Measurements from ENCODE around the gene ZNF467. TPM values are rescaled to one million over a fixed set of nuclear protein-coding genes. Genes with fewer than 3 reads are reported as not detected.

The ZNF467 gene
- total and polyA plus RNA-seq, 8 donors = 6.3 to 18.6 (median 8.8) TPM

- no peaks in the 10 kb centered on the region for H3K4me1 ChIP-seq
- no peak overlapping the region for H3K4me3 ChIP-seq
- intact Hi-C loops (cut with DNase I) = no loop called here
- ATAC-seq = peak in 1 of 4 donors; percentile 13
- H3K9me3 ChIP-seq = no peaks in the 10 kb centered on the region
- TF ChIP-seq CTCF (IDR thresholded peaks at IDR 0.05) = no peak
- FAIRE-seq = no peak
- peak in 3 of 6 donors; percentile 27 to 75 (median 36) for DNase-seq
- no peaks in the 10 kb centered on the region for H3K36me3 ChIP-seq
- H3K27me3 ChIP-seq = no peaks in the 10 kb centered on the region
- H3K27ac ChIP-seq = no peak overlapping the region
- WGBS, 2 donors = 60 to 69% methylated on average over 13 of the region's 13 CpGs
These were observed 3.5 kb upstream of the ZNF467 start for GRCh38 chr7:149776848-149777407.

- Histone ChIP-seq H3K4me3 (no peak overlapping the region), H3K27me3 (no peaks in the 10 kb centered on the region), H3K27ac (no peak overlapping the region), H3K4me1 (no peaks in the 10 kb centered on the region), H3K9me3 (no peaks in the 10 kb centered on the region), H3K36me3 (no peaks in the 10 kb centered on the region)
- TF ChIP-seq CTCF (IDR thresholded peaks at IDR 0.05) = no peak
- intact Hi-C loops (cut with DNase I) = no loop called here
- ATAC-seq (no peak), FAIRE-seq (no peak), DNase-seq (peak in 4 of 6 donors; percentile 50 to 77 (median 58))
- WGBS, 2 donors = 21 to 31% methylated on average over 12 of the region's 12 CpGs
These were observed 2.9 kb upstream of the ZNF467 start for GRCh38 chr7:149776289-149776688.

GRCh38 chr7:149775176-149775556 is 1.8 kb upstream of the ZNF467 start:
- Histone ChIP-seq H3K27ac (no peak overlapping the region), H3K27me3 (no peaks in the 10 kb centered on the region), H3K9me3 (no peaks in the 10 kb centered on the region), H3K36me3 (no peaks in the 10 kb centered on the region), H3K4me1 (peaks cover 0 to 4% (median 0%) of the 10 kb centered on the region in 3 donors), H3K4me3 (no peak overlapping the region)
- intact Hi-C loops (cut with DNase I) = no loop called here
- TF ChIP-seq CTCF (IDR thresholded peaks at IDR 0.05) = no peak
- no peak for FAIRE-seq
- no peak for ATAC-seq
- no peak for DNase-seq
- 61 to 66% methylated on average over 5 of the region's 5 CpGs for WGBS, 2 donors

- H3K27ac ChIP-seq = peak overlapping the region in 2 of 4 donors; percentile 26 to 53
- DNase-seq = peak in 2 of 6 donors; percentile 33 to 59
- no peaks in the 10 kb centered on the region for H3K27me3 ChIP-seq
- no peaks in the 10 kb centered on the region for H3K36me3 ChIP-seq
- H3K4me3 ChIP-seq = peak overlapping the region in 2 of 4 donors; percentile 64 to 80
- no peak for ATAC-seq
- TF ChIP-seq CTCF (IDR thresholded peaks at IDR 0.05) = no peak
- 40 to 41% methylated on average over 25 to 27 of the region's 27 CpGs for WGBS, 2 donors
- peaks cover 0 to 4% (median 0%) of the 10 kb centered on the region in 3 donors for H3K4me1 ChIP-seq
- FAIRE-seq = no peak
- no peaks in the 10 kb centered on the region for H3K9me3 ChIP-seq
- intact Hi-C loops (cut with DNase I) = no loop called here
These were observed 1.1 kb upstream of the ZNF467 start for GRCh38 chr7:149774237-149775175.

All from pancreas (tissue), 10 donors.